NCI-H748 (cell line): ENCODE measurements around the gene TMEM80.
"Not testable (repeated sequence)": the region's sequence is repeated elsewhere in the genome, so short reads cannot be mapped to it uniquely, and the experiment has no call there.

Source experiments
- DNase-seq: peaks from one replicate; lab custom pipeline; 2025; ENCODE audit not compliant: unreplicated experiment; lab: John Stamatoyannopoulos, UW

The TMEM80 gene

GRCh38 chr11:679271-680207, 16.1 kb upstream of the TMEM80 start:
- no peak for DNase-seq

- DNase-seq = no peak
Measured at GRCh38 chr11:680476-680875, 15.1 kb upstream of the TMEM80 start.

GRCh38 chr11:680970-681369, 14.6 kb upstream of the TMEM80 start:
- DNase-seq = no peak

DNA sequence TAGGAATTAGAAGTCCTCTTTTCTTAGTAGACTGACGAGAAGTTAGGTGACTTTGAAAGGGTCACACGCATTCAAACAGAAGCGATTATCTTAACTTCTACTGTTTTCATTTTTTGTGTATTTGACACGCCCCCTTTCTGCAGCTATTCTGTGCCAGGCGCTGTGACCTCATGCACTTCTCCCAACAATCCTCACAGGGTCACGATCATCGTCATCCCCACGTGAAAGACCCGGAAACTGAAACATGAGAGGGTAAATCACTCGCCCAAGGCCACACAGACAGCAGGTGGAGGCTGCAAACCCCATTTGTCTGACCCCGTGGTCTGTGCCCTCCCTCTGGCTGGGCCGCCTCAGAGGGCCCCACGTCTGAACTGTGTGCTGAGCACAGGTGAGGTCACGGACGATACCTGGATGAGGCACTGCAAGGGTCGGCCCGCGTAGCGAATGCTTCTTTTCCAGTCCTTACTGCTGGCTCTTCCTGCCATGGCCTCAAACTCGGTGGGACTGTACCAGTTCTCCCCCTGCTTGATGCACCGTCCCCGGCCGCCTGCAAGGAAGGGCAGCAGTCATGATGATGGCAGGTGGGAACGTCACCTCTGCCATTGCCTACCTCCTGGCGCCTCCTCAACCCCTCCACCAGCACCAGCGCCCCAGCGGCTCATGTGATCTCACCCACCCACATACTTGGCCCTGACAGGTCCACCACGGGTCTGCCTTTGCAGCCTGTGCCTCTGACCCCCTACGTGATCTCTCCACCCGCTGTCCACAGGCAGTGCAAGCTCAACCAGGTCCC, 9.0 kb upstream of the TMEM80 start:
- no peak for DNase-seq

DNA sequence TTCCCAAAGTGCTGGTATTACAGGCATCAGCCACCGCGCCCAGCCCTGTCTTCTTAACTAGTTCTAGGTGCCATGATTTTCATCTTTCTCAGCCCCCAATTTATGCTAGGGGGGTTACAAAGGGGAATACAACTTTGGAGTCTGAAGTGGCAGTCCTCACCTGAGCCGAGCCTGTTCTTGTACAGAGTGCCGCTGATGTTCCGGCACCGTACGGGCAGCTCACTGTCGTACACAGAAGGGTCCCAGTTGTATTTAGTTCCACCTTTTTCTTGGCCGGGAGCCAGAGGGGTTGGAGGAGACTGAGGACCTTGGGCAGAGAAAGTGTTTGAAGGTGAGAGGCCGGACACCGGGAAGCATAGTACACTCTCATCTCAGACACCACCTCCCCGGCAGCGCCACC, 7.9 kb upstream of the TMEM80 start:
- no peak for DNase-seq

DNA sequence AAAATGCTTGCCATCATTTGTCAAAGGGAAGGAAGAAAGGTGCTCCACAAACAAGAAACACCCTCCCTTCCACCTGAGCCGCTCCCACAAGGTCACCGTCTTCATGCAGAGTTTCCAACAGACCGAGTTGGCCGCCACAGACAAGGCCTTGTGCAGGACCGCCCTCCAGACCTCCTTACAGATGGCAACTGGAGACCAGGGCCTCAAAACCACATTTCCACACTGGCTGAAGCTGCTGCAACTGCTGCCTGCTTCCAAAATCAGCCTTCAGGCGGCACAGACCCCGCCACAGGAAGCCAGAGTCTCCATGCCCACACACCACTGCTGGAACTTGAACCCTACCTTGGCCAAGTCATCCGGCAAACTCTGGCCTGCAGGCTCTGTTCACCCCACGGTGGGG, 6.9 kb upstream of the TMEM80 start:
- no peak for DNase-seq

DNA sequence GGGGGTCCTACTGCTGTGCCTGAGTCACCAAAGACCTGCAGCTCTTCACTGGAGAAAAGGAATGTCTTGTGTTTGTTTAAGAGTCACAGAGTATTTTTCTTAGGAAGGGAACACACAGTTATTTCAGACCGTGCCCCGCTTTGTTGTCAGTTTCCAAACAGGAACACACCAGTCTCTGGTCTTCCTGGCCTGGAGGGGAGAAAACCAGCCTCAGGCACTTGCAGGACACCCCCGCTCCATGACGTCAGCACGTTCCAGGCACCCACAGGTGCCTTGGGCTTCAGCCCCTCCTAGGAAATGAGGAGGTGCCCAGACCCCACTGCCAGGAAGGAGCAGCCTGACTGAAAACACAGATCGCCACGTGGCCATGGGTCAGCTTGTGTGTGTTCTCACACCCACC, 6.0 kb upstream of the TMEM80 start:
- DNase-seq = no peak

DNA sequence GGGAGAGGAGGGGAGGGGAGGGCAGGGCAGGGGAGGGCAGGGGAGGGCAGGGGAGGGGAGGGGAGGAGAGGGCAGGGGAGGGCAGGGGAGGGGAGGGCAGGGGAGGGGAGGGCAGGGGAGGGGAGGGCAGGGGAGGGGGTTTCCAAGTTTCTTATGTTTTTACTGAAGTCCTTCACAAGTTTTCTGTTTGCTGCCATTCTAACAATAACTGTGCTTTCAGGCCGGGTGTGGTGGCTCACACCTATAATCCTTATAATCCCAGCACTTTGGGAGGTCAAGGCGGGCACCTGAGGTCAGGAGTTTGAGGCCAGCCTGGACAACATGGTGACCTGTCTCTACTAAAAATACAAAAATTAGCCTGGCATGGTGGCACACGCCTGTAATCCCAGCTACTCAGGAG, 5.4 kb upstream of the TMEM80 start:
- not testable (repeated sequence) for DNase-seq

DNA sequence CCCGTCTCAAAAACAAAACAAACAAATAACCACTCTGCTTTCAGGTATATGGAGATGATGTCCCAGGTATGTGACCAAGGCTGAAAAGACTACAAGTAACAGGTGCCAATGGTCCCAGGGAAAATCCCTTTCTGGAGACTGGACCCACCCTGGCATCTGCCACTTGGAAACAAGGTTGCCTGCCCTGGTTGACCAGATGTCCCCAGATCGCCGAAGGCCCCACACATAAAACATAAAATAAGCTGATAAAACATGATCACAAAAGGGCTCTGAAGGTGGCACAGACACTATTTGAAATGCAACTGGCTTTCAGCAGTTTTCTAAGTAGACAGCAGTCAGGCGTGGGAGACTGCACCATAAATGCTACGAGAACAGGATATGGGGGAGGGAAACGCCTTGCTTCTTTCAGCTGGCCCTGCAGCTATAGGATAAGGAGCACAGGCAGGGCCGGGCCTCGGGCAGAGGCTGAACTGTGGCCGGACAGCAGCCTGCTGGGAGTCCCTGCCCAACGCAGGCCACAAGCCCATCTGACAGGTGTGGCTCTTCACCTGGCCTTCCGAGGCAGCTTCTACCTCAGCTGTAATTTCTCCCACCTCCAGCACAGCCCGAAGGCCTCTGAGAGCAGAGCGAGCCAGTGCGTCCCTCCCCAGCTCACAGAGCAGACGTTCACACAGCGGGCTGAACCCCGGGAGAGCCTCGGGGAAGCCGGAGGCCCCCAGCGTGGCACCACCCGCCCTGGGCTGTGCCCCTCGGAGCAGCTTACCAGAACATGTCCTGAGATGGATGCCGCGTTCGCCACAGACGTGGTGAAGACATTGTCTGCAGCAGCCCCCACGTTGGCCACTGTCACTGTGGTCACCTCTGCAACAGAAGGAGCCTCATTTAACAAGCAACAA, 4.6 kb upstream of the TMEM80 start:
- DNase-seq = no peak

DNA sequence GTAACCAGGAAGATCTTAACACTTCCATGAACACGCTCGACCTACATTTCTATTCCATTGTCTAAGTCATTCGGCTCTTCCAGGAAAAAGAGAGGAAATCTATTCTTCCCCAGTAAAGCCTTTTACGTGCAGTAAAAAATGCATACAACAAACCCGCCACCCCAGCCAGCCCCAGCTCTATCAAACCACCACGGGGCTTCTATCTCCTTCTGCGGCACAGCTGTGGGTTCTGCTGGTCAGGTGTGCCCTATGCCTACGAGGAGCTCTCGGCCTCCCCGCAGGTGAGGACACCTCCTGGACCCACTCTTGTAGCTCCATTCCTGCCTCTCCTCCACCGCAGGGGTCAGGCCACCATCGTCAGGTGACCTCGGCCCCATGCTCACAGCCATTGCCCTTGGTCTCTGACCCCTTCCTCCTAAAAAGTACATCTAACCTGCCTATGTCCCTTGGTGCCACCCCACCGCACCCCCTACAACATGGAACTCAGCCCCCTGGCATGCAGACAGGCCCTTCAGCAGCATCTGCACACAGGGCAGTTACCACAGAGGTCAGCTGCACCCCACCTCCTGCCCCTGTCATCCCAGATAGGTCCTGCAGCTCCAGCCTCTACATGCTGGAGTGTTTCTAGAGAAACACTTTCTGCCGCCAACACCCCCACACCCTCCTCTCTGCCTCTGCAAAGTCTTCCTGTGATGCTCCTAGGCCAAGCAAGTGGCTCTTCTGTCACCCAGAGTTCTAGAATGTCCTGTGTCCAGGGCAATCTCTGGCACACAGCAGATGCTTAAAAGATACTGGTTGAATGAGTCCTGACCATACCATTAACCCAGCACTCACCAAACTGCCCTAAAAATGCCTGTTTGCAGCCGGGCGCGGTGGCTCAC, 3.7 kb upstream of the TMEM80 start:
- no peak for DNase-seq

DNA sequence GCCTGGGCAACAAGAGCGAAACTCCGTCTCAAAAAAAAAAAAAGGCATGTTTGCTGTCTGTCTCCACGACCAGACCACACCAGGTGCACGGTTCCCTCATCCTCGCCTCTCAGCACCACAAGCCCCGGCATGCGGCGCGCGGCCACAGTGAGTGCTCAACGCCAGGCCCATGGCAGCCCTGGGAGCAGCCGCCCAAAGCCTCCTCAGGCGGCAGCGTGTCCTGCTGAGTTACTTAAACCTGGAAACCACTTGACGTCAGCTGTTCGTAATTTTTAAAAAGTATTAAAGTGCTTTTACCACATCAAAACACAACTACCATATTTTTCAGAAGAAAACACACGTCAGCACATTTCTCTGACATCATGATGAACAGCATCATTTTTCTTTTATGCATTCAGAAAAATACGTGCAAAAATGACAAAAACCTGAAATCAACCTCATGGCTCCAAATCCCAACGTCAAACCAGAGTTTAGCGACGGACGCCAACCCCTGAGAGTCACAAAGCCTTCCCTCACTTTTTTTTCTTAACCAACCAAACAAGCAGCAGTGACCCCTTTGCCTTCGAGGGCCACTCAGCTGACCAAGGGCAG, 2.7 kb upstream of the TMEM80 start:
- DNase-seq = peak; percentile 23

DNA sequence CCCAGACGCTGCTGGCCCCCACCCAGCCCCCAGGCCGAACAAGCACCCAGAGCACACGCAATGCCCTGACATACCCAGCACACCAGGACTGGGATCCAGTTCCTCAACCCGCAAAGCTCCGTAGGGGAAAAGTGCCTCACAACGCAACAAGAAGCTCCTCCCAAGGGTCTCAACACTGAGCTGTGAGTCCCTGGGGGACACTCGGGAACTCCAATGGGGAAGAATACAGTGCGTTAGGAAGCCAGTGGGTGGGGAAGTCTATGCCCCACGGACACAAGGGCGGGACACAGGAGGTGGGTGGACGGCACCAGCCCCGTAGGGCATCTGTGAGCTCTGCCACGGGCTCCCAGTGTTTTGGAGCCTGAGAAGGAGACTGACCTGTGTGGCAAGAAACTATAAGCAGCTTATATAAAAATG, 2.2 kb upstream of the TMEM80 start:
- peak; percentile 55 for DNase-seq

GRCh38 chr11:693887-694562, 1.6 kb upstream of the TMEM80 start:
- peak; percentile 91 for DNase-seq

DNA sequence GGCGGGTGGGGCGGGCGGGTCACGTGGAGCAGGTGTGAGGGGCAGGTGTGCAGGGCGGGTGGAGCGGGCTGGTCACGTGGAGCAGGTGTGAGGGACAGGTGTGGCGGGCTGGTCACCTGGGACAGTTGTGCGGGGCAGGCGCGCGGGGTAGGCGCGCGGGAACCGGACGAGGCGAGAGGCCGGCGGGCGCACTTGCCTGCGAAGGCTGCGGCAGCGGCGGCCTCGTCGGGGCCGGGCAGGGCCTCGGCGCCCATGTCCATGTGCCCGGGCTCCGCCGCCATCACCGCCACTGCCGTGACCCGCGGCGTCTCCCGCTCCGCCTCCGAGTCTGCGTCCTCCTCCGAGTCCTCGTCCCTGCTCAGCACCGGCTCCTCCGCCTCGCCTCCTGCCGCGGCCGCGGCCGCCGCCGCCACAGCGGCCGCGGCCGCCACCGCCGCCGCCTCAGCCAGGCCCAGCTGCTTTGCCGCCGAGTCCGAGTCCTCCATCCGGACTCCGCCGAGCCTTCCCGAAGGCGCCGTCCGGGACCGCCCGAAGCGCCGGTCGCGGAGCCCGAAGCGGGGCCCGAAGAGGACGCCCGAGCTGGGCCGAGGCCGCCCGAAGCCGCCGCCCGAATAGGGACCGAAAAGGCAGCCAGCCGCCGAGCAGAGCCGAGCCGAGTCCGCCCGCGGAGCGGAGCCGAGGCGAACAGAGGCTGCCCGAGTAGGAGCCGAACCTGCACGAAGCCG, 891 bp upstream of the TMEM80 start, which contains the start of gene DEAF1:
DEAF1 (minus strand) TSS at position 660 of the 725 bp plus-strand sequence; CDS start at position 485, 175 bp downstream.
- DNase-seq = peak; percentile 97

- DNase-seq = no peak
Measured at GRCh38 chr11:695288-695537, 403 bp upstream of the TMEM80 start.

DNA sequence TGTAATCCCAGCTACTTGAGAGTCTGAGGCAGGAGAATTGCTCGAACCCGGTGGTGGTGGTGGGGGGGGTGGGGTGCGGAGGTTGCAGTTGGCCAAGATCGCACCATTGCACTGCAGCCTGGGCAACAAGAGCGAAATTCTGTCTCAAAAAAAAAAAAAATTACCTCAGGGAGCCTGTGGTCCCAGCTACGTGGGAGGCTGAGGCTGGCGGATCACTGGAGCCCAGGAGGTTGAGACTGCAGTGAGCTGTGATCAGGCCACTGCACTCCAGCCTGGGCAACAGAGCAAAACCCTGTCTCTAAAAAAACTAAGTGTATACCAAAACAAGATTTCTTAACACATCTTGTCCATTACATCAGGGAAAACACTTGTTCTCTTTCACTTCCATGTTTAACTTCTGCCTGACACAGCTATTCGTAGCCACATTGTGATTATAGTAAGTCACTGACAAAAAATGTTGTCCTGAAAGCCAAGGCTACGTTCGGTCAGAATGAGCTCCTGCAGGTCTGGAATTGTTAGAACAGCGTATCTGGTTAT, 1.4 kb downstream of the TMEM80 start:
- DNase-seq = no peak

DNA sequence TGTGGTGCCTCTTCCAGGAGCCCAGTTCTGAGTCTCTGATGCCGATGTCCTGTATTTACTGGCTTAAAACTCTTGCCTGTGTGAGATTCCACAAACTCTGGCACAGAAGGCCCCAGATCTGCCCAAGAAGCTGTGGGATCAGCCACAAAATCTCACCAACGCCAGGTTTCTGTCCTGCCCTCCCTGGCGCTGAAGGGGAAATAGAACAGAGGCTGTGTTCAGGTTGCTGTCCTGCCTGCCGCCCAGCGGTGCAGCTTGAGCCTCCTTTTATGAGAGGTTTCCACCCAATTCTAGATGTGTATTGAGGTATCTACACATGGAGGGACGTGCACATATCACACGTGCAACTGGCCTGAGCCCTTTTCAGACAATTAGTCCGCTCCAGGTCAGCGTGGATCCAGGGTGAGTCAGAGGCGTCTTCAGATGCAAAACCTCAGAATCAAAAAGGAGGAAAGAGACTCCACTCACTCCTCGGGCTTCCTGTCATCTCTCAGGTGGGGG, 2.2 kb downstream of the TMEM80 start:
- DNase-seq = no peak

DNA sequence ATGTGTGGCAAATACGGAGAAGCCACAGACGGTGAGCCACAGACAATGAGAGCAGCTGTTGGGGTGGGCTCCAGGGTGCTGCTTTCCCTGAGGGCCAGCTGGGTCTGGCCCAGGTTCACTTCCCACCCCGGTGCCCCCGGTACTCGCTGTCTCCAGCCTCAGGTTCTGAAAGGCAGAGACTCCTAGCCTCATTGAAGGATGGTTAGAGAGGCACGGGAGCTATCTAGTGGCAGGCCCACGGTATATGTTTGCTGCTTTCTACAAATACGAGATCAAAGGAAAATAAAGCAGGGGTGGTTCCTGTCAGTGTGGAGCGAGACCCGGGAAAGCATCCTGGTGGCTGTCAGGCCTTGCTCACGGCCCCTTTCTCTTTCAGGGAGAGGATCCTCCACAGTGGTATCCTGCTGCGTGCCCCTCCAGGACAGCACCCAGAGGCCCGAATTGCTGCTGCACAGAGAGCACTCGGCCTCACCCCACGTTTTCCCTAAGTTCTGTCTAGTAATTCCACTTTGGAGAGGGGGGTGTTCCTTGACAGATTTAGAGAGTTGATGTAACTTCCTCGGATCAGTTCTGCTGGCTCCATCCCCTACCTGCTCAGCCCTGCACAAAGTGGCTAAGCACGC, 3.0 kb downstream of the TMEM80 start:
- DNase-seq = no peak
